ENCODE results near the gene ACOX1. TPM values are rescaled to one million over a fixed set of nuclear protein-coding genes. Genes with fewer than 3 reads are reported as not detected.

The ACOX1 gene
- total and polyA plus RNA-seq, 4 donors, result 33.3 to 293 (median 63.4) TPM

GRCh38 chr17:75902406-75902805 is 76.6 kb downstream of the ACOX1 start:
- Histone ChIP-seq H3K27ac (ENCODE audit: low read depth in 1 of 2, low read length in 2 of 2) (no peak overlapping the region), H3K9me3 (ENCODE audit: control insufficient read depth in 4 of 4, low read length in 3 of 4) (no peaks in the 10 kb centered on the region), H3K4me1 (ENCODE audit: control insufficient read depth in 4 of 4, insufficient read depth in 4 of 4, low read length in 3 of 4) (peaks cover 5 to 40% (median 27%) of the 10 kb centered on the region in 4 donors), H3K27me3 (ENCODE audit: control insufficient read depth in 4 of 4, insufficient read depth in 4 of 4, low read length in 3 of 4) (no peaks in the 10 kb centered on the region), H3K9ac (ENCODE audit: low read depth in 1 of 2, low read length in 2 of 2) (no peak overlapping the region), H3K36me3 (ENCODE audit: control insufficient read depth in 4 of 4, insufficient read depth in 3 of 4, low read depth in 1 of 4, low read length in 3 of 4) (peaks cover 6 to 26% (median 13%) of the 10 kb centered on the region in 4 donors), H3K4me3 (ENCODE audit: low read depth in 1 of 3, low read length in 3 of 3) (no peak overlapping the region)
- no peak for TF ChIP-seq MAX (IDR thresholded peaks at IDR 0.05)
- no peak for TF ChIP-seq EGR1 (IDR thresholded peaks at IDR 0.05; ENCODE audit: low read depth in 2 of 2)
- TF ChIP-seq SP1 (IDR thresholded peaks at IDR 0.05), result no peak
- no peak for TF ChIP-seq REST (IDR thresholded peaks at IDR 0.05)
- TF ChIP-seq JUND (IDR thresholded peaks at IDR 0.05), result no peak
- no peak for TF ChIP-seq HNF4G (IDR thresholded peaks at IDR 0.05)
- TF ChIP-seq ZBTB33 (IDR thresholded peaks at IDR 0.05), result no peak
- TF ChIP-seq RAD21 (IDR thresholded peaks at IDR 0.05), result no peak
- TF ChIP-seq YY1 (IDR thresholded peaks at IDR 0.05), result no peak
- no peak for TF ChIP-seq GABPA (IDR thresholded peaks at IDR 0.05 in 1 of 2, conservative IDR thresholded peaks at IDR 0.05 in 1 of 2)
- no peak for TF ChIP-seq RXRA (IDR thresholded peaks at IDR 0.05)
- no peak for TF ChIP-seq ATF3 (IDR thresholded peaks at IDR 0.05)
- TF ChIP-seq NR2F2 (IDR thresholded peaks at IDR 0.05), result no peak
- no peak for TF ChIP-seq FOXA1 (IDR thresholded peaks at IDR 0.05)
- no peak for TF ChIP-seq CTCF (IDR thresholded peaks at IDR 0.05; ENCODE audit: low read depth, low read length, missing input control)
- no peak for TF ChIP-seq TAF1 (conservative IDR thresholded peaks at IDR 0.05)
- no peak for TF ChIP-seq FOXA2 (IDR thresholded peaks at IDR 0.05)
- no peak for DNase-seq (ENCODE audit: low spot score)
- 98% methylated on average over 6 of the region's 6 CpGs for WGBS

GRCh38 chr17:75901727-75902126 is 77.2 kb downstream of the ACOX1 start:
- H3K4me3 ChIP-seq (ENCODE audit: low read depth in 1 of 3, low read length in 3 of 3), result no peak overlapping the region
- H3K27ac ChIP-seq (ENCODE audit: low read depth in 1 of 2, low read length in 2 of 2), result no peak overlapping the region
- no peaks in the 10 kb centered on the region for H3K9me3 ChIP-seq (ENCODE audit: control insufficient read depth in 4 of 4, low read length in 3 of 4)
- DNase-seq (ENCODE audit: low spot score), result no peak
- peaks cover 5 to 40% (median 27%) of the 10 kb centered on the region in 4 donors for H3K4me1 ChIP-seq (ENCODE audit: control insufficient read depth in 4 of 4, insufficient read depth in 4 of 4, low read length in 3 of 4)
- no peak overlapping the region for H3K9ac ChIP-seq (ENCODE audit: low read depth in 1 of 2, low read length in 2 of 2)
- peaks cover 6 to 26% (median 13%) of the 10 kb centered on the region in 4 donors for H3K36me3 ChIP-seq (ENCODE audit: control insufficient read depth in 4 of 4, insufficient read depth in 3 of 4, low read depth in 1 of 4, low read length in 3 of 4)
- no peaks in the 10 kb centered on the region for H3K27me3 ChIP-seq (ENCODE audit: control insufficient read depth in 4 of 4, insufficient read depth in 4 of 4, low read length in 3 of 4)
- 93% methylated on average over 18 of the region's 18 CpGs for WGBS
- TF ChIP-seq SP1 (IDR thresholded peaks at IDR 0.05) (no peak), JUND (IDR thresholded peaks at IDR 0.05) (no peak), GABPA (IDR thresholded peaks at IDR 0.05 in 1 of 2, conservative IDR thresholded peaks at IDR 0.05 in 1 of 2) (no peak), ZBTB33 (IDR thresholded peaks at IDR 0.05) (no peak), FOXA2 (IDR thresholded peaks at IDR 0.05) (no peak), NR2F2 (IDR thresholded peaks at IDR 0.05) (no peak), MAX (IDR thresholded peaks at IDR 0.05) (no peak), RXRA (IDR thresholded peaks at IDR 0.05) (no peak), RAD21 (IDR thresholded peaks at IDR 0.05) (no peak), TAF1 (conservative IDR thresholded peaks at IDR 0.05) (no peak), HNF4G (IDR thresholded peaks at IDR 0.05) (no peak), REST (IDR thresholded peaks at IDR 0.05) (no peak)
